NCI-H460 (cell line): ENCODE measurements around the gene CCSER2. TPM values are rescaled to one million over a fixed set of nuclear protein-coding genes. Genes with fewer than 3 reads are reported as not detected.
"Not testable (repeated sequence)": the region's sequence is repeated elsewhere in the genome, so short reads cannot be mapped to it uniquely, and the experiment has no call there.

Experiments used
- DNase-seq: peaks from one replicate; pipeline ENCODE4 v3.0.0-alpha.2; 2016; ENCODE audit warnings: low read depth; ENCODE audit errors: extremely low read depth
- total RNA-seq: library from RNA; depleted of rRNA; stranded (reverse); fragments of >200 nt; shearing (Covaris generic); gene quantifications from 2 replicates; pipeline ENCODE4 v1.2.3, GENCODE V29; 2014

CCSER2 gene
- total RNA-seq, 1 experiment from 2014 or later: 25.0 TPM

DNA sequence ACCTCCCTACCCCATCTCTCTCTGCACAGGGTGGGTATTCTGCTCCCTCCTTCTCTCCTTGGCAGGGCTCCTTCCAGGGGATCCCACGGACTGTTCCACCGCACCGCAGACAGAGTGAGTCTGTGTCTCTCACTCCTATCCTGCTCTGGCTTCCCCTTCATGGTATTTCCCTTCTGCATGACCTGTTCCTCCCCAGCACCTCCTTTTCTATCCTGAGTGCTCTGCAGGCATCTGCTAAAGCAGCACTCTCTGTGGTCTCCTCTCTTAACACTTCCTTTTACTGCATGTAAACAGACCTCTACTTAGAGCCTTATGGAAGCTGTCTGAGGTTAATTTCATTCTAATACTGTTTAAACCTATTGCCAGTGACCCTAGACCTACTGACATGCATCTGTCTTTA, 171.5 kb downstream of the CCSER2 start:
- no peak for DNase-seq

DNA sequence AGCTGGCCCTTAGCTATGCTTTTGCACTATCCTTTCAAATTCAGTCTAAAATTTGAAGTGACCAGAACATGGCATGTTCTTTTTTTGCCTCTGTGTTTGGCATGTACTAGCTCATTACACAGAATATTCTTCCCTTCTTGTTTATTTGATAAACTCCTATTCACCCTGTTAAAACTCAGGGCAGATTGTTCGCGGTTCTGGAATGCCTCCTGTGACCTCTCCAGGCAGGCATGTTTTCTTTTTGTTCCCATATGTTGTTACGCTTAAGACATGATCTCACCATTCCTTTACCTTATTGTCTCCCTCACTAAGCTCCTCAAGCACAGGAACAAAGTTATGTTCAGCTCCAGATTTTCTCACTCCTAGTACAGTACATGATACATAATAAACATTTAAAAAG, 181.7 kb downstream of the CCSER2 start:
- no peak for DNase-seq

DNA sequence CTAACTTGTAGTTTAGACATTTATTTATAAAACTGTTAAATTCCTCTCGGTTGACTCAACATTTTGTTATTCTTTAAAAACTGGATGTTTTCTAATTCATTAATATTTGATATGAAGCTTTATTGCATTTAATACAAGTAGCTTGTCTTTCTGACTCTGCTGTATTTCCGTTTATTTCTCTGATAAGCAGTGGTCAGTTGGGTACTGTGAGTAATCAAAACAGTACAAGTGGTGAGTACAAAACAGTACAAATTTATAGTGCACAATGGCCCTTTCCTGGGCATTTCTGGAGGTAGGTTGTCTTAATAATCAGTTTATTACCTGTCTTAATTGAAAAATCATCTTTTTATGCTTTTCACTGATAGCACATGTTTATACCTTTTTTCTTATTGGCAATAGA, 182.7 kb downstream of the CCSER2 start:
- DNase-seq: no peak

DNA sequence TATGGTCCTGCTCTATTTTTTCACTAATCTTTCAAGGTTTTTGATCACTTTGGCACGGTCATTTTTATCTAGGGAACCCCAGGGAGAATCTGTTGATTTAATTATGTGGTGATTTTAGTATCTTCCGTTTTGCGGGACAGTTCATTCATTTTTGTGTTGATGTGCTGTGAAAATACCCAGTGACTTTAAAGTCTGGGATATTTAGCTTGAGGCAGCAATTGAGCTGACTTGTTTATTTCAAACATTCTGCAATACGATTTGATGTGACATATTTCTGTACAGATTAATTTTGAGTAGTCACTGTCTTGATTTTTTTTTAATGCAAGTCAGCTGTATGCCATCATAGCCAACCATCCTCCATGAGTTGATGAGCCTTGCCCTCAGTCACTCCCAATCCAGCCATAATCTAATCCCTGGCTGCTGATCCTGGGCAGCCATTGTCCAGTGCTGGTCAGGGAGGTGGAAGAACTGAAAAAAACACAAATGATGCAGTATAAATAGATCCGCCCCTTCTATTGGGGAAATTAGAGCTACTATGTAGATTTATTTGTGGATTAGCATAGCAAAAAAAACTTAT, 183.4 kb downstream of the CCSER2 start:
- DNase-seq: no peak

DNA sequence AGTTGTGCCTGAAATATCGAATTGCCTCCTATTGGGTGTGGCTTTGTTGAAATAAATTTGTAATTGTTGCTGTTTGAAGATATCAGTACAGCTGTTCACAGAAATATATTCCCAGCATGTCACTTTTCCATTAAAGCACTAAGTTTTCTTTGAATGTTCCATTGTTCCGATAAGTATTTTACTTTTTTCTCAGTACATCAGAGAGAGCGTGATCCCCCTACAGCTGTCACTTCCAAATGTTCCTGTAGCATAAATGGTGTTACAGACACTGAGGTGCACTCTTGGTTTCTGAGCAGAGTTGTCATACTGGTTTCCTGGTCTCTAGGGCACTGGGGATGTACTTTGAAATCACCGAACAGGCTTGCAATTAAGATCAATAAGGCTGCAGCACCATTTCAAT, 189.2 kb downstream of the CCSER2 start:
- DNase-seq: no peak

DNA sequence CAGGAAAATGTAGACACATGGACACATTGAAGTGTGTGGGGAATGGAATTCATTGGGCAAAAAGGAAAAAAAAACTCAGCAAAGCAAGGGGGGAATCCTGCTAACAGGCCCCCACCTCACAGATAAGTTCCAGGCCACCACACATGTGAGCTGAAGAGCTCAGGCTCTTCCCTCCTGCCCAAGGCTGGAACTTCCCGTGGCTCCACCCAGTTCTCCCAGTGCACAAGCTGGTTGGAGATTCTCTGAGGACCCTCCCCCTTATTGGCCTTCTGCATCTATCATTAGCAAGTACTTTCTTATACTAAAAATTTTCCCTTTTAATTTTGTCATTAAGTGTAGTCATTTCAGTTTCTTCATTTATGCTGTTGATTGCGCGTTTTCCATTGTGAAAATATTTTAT, 190.8 kb downstream of the CCSER2 start:
- DNase-seq: no peak

DNA sequence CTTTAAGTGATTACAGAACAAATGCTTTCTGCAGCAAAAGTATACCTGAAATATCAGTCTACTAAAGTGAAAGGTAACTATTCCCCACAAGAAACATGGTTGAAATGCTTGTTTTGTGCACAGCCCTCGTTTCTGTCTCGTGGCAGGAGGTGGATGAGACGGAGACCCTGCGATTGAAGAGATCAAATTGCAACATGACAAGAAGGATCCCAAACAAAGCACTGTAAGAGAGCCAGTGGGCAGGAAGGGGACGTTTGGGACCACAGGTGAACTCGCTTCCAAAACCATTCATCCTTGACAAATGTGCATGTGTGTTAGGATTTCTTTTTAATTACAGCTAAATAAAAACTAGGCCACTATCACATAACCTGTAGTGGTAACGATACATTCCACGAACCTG, 192.6 kb downstream of the CCSER2 start:
- DNase-seq: no peak

DNA sequence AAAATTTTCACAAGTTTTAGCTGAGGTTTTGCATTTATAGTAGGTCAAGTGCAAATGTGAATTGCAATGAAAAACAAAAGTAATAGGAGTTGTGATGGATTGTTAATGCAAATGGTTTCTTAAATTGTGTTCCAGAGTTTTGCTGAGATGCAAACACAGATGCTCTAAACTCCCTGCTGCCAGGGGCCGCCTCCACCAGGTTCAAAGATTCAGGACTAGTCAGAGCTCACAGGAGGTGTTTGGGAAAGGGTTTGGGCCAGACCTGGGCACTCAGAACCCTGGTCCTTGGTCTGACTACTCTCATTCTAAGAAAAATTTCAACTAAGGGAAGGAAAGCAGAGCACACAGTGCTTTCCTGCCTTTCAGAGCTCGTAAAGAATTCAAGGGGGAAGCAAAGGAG, 193.1 kb downstream of the CCSER2 start:
- no peak for DNase-seq

DNA sequence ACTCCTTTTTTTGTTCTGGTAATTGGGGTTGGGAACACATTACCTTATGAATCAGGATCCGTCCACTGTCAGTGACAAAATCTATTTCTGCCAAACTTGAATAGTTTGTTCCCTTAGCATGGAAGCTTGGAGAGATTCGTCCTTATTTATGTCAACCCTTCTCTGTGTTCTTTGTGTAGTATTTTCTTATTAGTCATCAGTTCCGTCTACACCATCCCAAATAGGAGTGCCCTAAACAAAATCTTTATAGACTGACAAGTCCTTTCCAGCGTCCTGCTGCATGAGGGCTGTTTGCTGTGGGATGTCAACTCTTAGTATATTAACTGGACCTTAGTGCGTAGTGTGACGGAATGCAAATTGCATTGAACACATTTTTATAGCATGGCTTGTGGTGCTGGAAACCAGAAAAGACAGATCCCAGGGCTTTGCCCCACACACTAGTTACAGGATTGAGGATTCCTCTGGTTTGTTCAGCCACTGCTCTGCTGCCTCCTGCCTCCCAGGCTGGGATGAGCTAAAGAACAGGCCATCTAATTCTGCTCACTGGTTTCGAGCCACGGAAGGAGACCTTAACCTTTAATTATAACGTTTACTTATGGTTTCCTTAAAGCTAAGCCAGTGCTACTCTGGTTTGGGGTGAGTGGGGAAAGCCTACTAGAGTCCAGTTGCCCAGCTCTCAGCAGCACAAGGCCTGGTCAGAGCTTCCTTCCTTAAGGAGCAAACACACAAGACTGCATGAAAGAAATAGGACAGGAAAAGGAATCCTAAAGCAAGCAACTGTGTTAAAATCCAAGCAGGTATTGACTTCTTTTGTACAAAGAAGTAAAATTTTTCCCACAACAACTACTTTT, 194.4 kb downstream of the CCSER2 start:
- DNase-seq: no peak

DNA sequence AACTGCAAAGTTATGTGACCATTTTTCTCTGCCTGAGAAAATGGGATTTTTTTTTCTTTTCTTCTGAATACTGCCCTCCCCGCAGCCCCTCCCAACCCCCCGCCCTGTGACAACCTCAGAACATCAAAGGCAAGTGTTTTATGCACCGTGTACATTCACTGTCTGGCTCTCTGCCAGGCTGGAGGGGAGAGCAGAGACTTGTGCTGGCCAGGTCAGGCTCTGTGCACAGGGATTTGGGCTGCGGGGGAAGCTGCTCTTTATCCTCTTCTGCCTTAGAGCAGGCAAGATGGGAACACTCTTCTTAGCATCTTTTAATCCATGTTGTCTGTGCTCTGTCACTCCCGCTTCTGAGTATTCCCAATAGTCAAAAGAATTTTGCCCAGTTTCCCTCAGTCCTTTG, 195.1 kb downstream of the CCSER2 start:
- DNase-seq: no peak

DNA sequence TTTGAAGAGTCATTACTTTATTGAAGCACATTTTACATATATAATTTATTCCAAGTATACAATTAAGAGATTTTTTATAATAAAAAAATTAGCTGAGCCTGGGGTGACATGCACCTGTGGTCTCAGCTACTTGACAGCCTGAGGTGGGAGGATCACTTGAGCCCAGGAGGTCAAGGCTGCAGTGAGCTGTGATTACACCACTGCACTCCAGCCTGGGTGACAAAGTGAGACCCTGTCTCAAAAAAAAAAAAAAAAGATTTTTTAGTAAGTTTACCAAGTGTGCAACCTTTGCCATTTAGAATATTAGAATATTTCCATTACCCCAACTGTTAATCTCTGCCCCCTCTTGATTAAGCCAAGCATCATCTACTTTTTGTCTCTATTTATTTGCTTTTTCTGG, 196.0 kb downstream of the CCSER2 start:
- no peak for DNase-seq

DNA sequence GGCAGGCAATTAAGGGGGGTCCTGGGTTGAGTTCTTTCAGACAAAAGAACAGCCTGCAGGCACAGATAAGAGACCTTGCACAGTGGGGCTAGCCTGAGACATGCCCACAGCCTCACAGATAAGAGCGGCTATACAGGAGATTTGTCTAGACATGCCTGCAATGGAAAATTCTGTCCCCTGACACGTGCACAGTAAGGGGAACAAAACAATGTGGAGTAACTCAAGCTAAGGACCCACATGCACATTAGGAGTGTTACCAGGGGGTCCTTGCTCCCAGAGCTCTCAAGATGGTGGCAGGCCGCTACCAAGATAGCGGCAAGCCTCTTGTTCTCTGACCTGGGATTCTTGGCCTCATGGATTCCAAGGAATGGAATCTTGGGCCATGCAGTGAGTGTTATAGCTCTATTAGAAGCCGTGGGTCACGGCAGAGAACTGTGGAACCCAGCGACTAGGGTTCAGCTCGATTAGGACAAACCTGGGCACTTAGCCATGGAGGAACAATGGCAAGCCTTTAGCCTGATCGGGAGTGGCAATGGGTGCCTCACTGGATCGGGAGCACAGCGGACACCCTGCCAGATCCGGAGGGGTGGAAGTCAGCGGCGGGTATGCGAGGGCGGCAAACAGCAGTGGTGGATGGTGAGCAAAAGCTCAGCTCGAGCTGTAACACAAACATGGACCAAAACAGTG, 196.9 kb downstream of the CCSER2 start:
- DNase-seq: no peak

DNA sequence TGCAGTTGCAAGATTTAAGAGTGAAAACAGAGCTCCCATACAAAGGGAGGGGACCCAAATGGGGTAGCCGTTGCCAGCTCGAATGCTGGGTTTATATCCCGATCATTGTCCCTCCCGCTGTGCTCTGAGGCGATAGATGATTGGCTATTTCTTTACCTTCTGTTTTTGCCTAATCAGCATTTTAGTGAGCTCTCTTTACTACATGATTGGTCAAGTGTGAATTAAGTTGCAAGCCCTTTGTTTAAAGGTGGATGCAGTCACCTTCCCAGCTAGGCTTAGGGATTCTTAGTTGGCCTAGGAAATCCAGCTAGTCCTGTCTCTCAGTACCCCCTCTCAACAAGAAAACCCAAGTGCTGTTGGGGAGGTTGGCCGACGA, 197.4 kb downstream of the CCSER2 start:
- DNase-seq: not testable (repeated sequence)

DNA sequence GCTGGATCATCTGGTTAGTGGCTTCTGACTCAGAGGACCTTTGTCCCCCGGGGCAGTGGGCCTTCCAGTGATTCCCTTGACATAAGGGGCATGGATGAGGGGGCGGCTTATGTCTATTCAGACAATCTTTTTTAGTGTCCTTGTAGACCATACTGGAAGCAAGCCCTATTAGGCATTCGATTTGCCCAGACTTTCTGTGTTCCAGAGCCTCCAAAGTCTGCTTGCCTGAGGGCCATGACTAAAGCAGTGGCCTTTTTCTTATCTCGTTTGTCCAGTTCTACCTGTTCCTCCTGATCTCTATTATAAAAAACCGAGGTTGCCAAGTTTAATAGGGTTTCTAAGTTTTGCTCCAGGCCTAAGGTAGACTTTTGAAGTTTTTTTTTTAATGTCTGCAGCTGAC, 199.0 kb downstream of the CCSER2 start:
- DNase-seq: not testable (repeated sequence)

DNA sequence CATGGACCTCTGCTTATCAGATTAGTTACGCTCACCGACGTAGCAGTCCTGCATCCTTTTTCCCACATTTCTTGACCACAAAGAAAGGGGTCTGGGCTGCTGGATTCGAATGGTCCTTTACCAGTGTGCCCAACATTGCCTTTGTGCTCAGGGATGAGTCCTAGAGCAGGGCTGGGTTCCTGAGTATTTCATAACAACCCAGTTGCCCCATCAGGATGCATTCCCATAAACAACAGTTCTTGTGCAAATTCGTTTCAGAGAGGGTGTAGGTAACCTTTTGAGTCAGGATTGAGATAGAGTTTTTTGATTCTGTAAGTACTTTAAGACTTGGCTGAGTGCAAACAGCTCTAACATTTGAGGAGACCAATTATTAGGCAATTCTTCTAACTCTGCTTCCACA, 200.1 kb downstream of the CCSER2 start:
- DNase-seq: not testable (repeated sequence)

DNA sequence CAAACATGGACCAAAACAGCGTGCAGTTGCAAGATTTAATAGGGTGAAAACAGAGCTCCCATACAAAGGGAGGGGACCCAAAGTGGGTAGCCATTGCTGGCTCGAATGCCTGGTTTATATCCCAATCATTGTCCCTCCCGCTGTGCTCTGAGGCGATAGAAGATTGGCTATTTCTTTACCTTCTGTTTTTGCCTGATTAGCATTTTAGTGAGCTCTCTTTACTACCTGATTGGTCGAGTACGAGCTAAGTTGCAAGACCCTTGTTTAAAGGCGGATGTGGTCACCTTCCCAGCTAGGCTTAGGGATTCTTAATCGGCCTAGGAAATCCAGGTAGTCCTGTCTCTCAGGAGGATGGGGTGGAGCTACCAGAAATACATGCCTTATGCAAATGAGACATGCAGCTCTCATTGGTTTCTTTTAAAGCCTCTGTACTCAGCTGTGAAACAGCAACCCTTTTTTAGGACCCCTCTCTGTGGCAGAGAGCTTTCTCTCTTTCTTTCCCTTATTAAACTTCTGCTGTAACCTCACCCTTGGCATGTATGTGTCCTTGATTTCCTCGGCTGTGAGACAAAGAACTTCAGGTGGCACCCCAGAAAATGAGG, 202.4 kb downstream of the CCSER2 start:
- DNase-seq: no peak

DNA sequence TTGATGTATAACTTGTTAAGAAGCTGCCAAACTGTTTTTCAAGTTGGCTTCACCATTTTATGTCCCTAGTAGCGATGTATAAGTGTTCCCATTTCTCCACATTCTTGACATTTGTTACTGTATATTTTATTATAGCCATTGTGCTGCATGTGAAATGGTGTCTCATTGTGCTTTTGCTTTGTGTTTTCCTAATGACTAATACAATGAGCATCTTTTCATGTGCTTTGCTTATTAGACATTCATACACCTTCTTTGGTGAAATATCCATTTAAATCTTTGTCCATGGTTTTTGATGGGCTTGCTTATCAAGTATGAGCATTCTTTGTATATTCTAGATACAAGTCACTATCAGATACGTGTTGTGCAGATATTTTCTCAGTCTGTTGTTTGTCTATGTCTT, 203.0 kb downstream of the CCSER2 start:
- no peak for DNase-seq

DNA sequence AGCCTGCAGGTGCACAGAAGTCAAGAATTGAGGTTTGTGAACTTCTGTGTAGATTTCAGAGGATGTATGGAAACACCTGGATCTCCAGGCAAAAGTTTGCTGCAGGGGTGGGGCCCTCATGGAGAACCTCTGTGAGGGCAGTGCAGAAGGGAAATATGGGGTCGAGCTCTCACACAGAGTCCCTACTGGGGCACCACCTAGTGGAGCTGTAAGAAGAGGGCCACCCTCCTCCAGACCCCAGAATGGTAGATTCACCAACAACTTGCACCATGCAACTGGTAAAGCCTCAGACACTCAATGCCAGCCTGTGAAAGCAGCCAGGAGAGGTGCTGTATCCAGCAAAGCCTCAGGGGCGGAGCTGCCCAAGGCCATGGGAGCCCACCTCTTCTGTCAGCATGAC, 205.8 kb downstream of the CCSER2 start:
- DNase-seq: no peak

DNA sequence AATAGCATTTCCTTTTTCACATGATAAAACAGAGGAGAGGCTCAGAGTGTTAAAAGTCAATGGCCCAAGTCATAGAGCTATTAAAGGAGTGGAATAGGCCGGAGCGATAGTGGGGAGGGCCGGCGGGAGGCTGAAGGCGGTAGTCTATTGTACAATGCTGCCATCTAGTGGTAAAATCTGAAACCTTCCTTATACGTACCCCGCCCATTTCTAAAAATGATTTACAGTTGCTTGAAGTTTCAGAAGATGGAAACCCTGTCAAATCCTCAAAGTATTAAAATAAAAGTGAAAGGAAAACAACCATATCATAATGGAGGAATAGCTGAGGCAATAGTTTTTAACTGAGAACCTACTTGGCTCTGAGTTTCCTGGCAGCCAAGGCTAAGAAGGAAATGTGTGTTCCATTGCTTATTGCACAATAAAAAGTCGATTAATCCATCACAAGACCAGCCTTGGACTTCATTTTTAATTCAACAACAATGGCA, 209.1 kb downstream of the CCSER2 start:
- DNase-seq: peak; percentile 58

DNA sequence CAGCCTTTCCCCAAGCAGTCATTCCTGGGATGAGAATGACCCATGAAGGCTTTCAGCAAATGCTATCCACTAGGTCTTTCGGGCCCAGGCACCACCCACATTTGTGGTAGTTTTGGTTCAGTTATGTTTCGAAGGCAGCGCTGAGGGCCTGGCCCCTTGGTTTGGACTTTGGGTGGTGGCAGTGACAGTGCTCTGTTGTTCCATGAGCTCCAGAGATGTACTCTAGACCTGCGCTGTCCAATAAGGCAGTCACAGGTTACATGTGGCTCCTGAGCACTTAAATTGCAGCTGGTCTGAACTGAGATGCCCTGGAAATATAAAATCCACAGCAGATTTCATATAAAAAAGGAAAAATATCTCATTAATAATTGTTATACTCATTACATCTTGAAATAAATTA, 209.6 kb downstream of the CCSER2 start:
- DNase-seq: no peak

DNA sequence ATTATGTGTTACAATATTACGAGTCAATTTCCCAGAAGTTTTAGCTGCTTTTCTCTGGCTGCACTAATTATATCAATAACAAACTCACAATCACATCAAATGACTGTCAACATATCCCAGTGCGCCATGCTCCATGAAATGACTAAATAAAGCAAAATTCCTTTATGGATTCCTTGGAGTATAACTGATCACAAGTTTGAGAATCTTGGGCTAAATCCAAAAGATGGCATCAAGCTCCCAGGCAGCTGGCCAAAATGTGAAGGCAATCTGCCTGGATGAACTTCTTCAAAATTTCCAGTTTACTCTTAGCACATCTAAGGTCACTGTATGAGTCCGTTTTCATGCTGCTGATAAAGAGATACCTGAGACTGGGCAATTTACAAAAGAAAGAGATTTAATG, 210.8 kb downstream of the CCSER2 start:
- no peak for DNase-seq
